RWPE1 (cell line): ENCODE results near the gene EFNA4.

Experiments
- CTCF ChIA-PET: fragments of 350-600 bp; sonication (Branson Sonifier 250); formaldehyde crosslinking; extraction: SDS; loops from one replicate; lab custom pipeline; 2021; lab: Yijun Ruan, JAX
- POLR2A ChIA-PET: fragments of 400-600 bp; formaldehyde crosslinking; extraction: SDS; loops from one replicate; lab custom pipeline; 2020; ENCODE audit warnings: antibody characterized with exemption; ENCODE audit not compliant: low non-redundant PET; lab: Yijun Ruan, JAX
- DNase-seq: peaks from one replicate; pipeline ENCODE4 v3.0.0; 2012; ENCODE audit warnings: low spot score
- H3K27ac ChIP-seq: fragments of 450-650 bp; 2 replicates; pipeline ENCODE4 v1.5.1; 2017
- TF ChIP-seq, protein P1 (sequence below): fragments of 450-650 bp; conservative IDR thresholded peaks from 2 replicates; pipeline ENCODE4 v1.5.1; 2017; ENCODE audit warnings: low read depth, mild to moderate bottlenecking

Gene EFNA4

DNA sequence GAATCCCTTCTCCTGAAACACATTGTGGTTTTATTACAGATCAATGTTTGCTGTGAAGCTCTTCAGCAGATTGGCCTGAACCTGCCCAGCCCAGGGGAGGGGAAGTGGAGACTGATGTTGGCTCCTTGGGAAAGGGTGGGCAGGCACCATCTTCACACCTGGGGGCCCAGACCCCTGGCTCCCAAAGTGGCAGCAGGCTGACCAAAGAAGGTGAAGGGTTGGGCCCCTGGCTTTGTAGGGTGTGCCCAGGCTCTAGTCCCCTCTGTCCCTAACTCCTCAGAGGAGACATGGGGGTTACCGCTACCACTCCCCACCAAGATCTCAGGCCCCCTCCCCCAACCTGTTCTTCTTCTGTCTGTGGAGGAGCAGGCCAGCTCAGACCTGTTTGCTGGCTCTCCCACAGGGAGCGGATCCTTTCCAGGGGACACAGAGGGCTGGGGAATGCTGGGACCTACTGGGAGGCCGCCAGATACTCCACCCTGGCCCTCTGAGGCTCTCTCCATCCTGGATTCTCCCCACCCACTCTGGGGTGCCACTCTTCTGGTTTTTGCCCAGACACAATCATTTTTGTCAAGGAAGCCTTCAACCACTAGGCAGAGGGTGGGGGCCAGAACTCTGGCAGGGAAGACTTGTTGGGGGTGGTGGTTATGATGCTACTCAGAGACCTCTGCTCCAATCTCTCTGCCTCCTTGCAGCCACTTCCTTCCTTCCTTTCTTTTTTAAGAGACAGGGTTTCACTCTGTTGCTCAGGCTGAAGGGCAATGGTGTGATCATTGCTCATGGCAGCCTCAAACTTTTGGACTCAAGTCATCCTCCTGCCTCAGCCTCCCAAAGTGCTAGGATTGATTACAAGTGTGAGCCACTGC is 10.1 kb downstream of the EFNA4 start:
- H3K27ac ChIP-seq, result peak overlapping the region; percentile 82
- TF ChIP-seq, protein P1, sequence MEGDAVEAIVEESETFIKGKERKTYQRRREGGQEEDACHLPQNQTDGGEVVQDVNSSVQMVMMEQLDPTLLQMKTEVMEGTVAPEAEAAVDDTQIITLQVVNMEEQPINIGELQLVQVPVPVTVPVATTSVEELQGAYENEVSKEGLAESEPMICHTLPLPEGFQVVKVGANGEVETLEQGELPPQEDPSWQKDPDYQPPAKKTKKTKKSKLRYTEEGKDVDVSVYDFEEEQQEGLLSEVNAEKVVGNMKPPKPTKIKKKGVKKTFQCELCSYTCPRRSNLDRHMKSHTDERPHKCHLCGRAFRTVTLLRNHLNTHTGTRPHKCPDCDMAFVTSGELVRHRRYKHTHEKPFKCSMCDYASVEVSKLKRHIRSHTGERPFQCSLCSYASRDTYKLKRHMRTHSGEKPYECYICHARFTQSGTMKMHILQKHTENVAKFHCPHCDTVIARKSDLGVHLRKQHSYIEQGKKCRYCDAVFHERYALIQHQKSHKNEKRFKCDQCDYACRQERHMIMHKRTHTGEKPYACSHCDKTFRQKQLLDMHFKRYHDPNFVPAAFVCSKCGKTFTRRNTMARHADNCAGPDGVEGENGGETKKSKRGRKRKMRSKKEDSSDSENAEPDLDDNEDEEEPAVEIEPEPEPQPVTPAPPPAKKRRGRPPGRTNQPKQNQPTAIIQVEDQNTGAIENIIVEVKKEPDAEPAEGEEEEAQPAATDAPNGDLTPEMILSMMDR, result no peak
- ChIA-PET POLR2A (no interaction called here), CTCF (interaction anchor here (1.1 kb wide), 1 partner anchor 12 kb away, joined by 3 read pairs; no protein-coding TSS in a partner anchor)
- no peak for DNase-seq

DNA sequence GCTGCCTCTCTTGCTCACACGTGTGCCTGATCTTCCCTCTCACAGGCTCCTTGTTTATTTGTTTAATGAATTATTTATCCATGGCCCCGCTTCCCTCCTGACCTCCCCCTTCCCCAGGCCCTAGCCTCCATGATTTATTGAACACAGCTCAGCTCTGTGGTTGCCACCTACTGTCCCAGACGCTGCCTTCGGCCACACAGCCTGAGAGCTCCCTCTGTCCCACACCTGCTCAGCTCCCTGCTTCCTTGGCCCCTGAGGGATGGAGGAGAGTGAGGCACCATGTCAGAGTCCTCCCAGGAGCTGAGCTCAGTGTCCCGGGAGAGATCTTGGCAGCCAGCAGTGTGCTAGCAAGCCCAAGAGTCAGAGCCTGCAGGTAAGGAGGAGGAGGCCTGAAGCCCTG is 12.0 kb downstream of the EFNA4 start:
- no peak for DNase-seq
- ChIA-PET CTCF (interaction anchor here (0.9 kb wide), 1 partner anchor 10 kb away, joined by 4 read pairs; no protein-coding TSS in a partner anchor), POLR2A (no interaction called here)
- H3K27ac ChIP-seq, result peak overlapping the region; percentile 10; the same call in 1 of the 2 replicates
- TF ChIP-seq, protein P1, result no peak

- TF ChIP-seq, protein P1, result no peak
- ChIA-PET CTCF (no interaction called here), POLR2A (interaction anchor here (0.5 kb wide), 1 partner anchor 995 kb away, joined by 3 read pairs; no protein-coding TSS in a partner anchor)
Measured at GRCh38 chr1:155076371-155076770, 12.8 kb downstream of the EFNA4 start.

GRCh38 chr1:155077346-155077745 is 13.8 kb downstream of the EFNA4 start:
- ChIA-PET CTCF (interaction anchor here (0.6 kb wide), 1 partner anchor 25 kb away, joined by 3 read pairs; no protein-coding TSS in a partner anchor), POLR2A (interaction anchor here (0.6 kb wide), 1 partner anchor 62 kb away, joined by 5 read pairs; no protein-coding TSS in a partner anchor)
- TF ChIP-seq, protein P1, result no peak
- no peak overlapping the region for H3K27ac ChIP-seq
- no peak for DNase-seq

More at GRCh38 chr1:155076371-155076770, 12.8 kb downstream of the EFNA4 start:
- no peak overlapping the region for H3K27ac ChIP-seq
- no peak for DNase-seq

GRCh38 chr1:155077758-155078445 is 14.4 kb downstream of the EFNA4 start:
- DNase-seq, result no peak
- peak overlapping the region; percentile 36 for H3K27ac ChIP-seq
- POLR2A ChIA-PET, result no interaction called here
- CTCF ChIA-PET, result interaction anchor here (1.2 kb wide), 1 partner anchor 16 kb away, joined by 5 read pairs; no protein-coding TSS in a partner anchor
- TF ChIP-seq, protein P1, result no peak
